HG03097 (cell line): ENCODE data around the gene TCP10L.

Experiments used
- ATAC-seq: cut with Tn5 transposase; IDR thresholded peaks from one replicate; pipeline ENCODE4 v1.9.1; 2021; ENCODE audit not compliant: unreplicated experiment, low FRiP score

TCP10L gene

DNA sequence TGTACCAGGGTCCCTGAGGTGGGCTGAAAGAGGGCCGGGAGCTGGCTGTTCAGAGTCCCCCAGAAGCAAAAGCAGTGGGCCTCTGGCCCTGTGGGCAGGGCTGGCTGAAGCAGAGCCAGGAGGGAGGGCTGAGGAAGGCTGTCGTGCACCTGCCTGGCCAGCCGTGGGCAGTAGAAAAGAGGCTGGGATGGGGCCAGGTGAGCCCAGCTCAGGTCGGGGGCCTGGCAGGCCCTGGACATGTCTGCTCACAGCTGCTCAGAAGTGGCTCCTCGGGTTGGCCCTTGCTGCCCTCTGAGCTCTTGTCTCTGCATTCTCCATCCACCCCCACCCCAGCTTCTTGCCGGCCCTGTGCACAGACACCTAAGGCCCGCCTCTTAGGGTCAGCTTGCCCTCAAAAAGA, 60.0 kb downstream of the TCP10L start:
- no peak for ATAC-seq

GRCh38 chr21:32523988-32524719, 61.2 kb downstream of the TCP10L start:
- no peak for ATAC-seq
